HEK293T (cell line): ENCODE results near the gene PIGU.

Experiments
- CTCF ChIA-PET: fragments of 350-600 bp; formaldehyde crosslinking; extraction: SDS; loops from one replicate; lab custom pipeline; 2021; ENCODE audit warnings: antibody characterized with exemption, inconsistent platforms; lab: Yijun Ruan, JAX
- POLR2A ChIA-PET: fragments of 350-600 bp; formaldehyde crosslinking; extraction: SDS; loops from one replicate; lab custom pipeline; 2020; ENCODE audit warnings: antibody characterized with exemption, inconsistent platforms; lab: Yijun Ruan, JAX
- DNase-seq: peaks from one replicate; pipeline ENCODE4 v3.0.0; 2012; ENCODE audit warnings: mixed read lengths; ENCODE audit errors: extremely low spot score
- ARNT ChIP-seq: fragments of 450-650 bp; IDR thresholded peaks from 2 replicates; pipeline ENCODE4 v1.6.1; 2017; ENCODE audit warnings: mild to moderate bottlenecking
- BHLHE40 ChIP-seq: fragments of 450-650 bp; IDR thresholded peaks from 2 replicates; pipeline ENCODE4 v1.6.1; 2016; ENCODE audit warnings: mild to moderate bottlenecking, moderate library complexity, borderline replicate concordance
- CTBP1 ChIP-seq: fragments of 450-650 bp; IDR thresholded peaks from 2 replicates; pipeline ENCODE4 v1.6.1; 2016; ENCODE audit warnings: borderline replicate concordance
- ELF4 ChIP-seq: fragments of 450-650 bp; IDR thresholded peaks from 2 replicates; pipeline ENCODE4 v1.6.1; 2017; ENCODE audit warnings: antibody characterized with exemption
- FOXA1 ChIP-seq: fragments of 450-650 bp; IDR thresholded peaks from 2 replicates; pipeline ENCODE4 v1.6.1; 2016; ENCODE audit warnings: mild to moderate bottlenecking
- FOXK2 ChIP-seq: fragments of 450-650 bp; IDR thresholded peaks from 2 replicates; pipeline ENCODE4 v1.6.1; 2016; ENCODE audit warnings: mild to moderate bottlenecking
- FOXM1 ChIP-seq: fragments of 450-650 bp; IDR thresholded peaks from 2 replicates; pipeline ENCODE4 v1.6.1; 2017; ENCODE audit warnings: mild to moderate bottlenecking, borderline replicate concordance
- HDGF ChIP-seq: fragments of 450-650 bp; IDR thresholded peaks from 2 replicates; pipeline ENCODE4 v1.6.1; 2017; ENCODE audit warnings: antibody characterized with exemption, borderline replicate concordance
- L3MBTL2 ChIP-seq: fragments of 450-650 bp; conservative IDR thresholded peaks from 2 replicates; pipeline ENCODE4 v1.6.1; 2016; ENCODE audit warnings: mild to moderate bottlenecking
- LEF1 ChIP-seq: fragments of 450-650 bp; IDR thresholded peaks from 2 replicates; pipeline ENCODE4 v1.6.1; 2017; ENCODE audit warnings: mild to moderate bottlenecking, borderline replicate concordance
- NFRKB ChIP-seq: fragments of 450-650 bp; IDR thresholded peaks from 2 replicates; pipeline ENCODE4 v1.6.1; 2016; ENCODE audit warnings: mild to moderate bottlenecking, moderate library complexity
- PKNOX1 ChIP-seq: fragments of 450-650 bp; IDR thresholded peaks from 2 replicates; pipeline ENCODE4 v1.6.1; 2016
- SP1 ChIP-seq: fragments of 450-650 bp; IDR thresholded peaks from 2 replicates; pipeline ENCODE4 v1.6.1; 2017
- SUZ12 ChIP-seq: fragments of 450-650 bp; IDR thresholded peaks from 2 replicates; pipeline ENCODE4 v1.6.1; 2016; ENCODE audit warnings: mild to moderate bottlenecking
- TARDBP ChIP-seq: fragments of 450-650 bp; IDR thresholded peaks from 2 replicates; pipeline ENCODE4 v1.6.1; 2016
- ZNF384 ChIP-seq: fragments of 450-650 bp; IDR thresholded peaks from 2 replicates; pipeline ENCODE4 v1.6.1; 2016

PIGU gene

DNA sequence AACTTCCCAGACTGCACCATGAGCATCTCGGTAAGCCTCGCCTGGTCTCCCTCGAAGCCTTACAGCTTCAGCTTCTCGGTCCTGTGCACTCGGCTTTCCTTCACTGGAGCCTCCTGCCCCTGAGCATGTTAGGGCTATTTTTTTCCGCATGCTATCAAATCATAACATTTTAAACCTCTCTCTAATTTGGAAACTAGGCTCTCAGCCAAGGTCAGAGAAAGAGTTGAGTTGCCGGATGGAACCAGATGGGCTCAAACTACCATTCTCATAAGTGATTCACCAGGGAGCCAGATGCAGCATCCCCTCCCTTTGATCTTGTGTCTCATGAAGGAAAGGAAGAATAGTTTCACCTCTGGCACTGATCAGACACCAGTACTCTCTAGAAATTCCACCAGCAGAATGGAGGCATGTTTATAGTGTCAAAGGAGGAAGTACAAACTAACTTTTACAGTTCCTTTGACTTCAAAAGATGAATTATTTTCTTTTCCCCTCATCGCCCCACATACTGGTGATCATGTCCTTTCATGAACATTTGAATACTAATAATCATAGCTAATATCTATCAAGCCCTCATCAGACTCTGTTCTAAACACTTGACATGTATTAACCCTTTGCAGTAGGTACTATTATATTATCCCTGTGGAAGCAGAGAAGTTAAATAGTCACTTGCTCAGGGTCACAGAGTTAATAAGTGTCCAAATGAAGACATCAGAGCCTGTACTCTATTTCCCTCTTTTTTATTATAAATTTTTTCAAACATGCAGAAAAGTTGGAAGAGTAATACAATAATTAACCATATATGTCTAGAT, 71.7 kb downstream of the PIGU start:
- no peak for DNase-seq
- TF ChIP-seq FOXM1 (no peak), BHLHE40 (no peak), FOXK2 (no peak), PKNOX1 (no peak), LEF1 (no peak), ARNT (no peak), FOXA1 (no peak), ELF4 (no peak), SP1 (no peak), CTBP1 (no peak), L3MBTL2 (no peak), NFRKB (no peak), HDGF (no peak), ZNF384 (no peak), SUZ12 (no peak)
- POLR2A ChIA-PET, result no interaction called here
- CTCF ChIA-PET, result no interaction called here

GRCh38 chr20:34600892-34601653, 75.8 kb downstream of the PIGU start:
- ChIA-PET POLR2A (no interaction called here), CTCF (no interaction called here)
- DNase-seq, result no peak
- TF ChIP-seq SUZ12 (no peak), NFRKB (no peak), FOXA1 (no peak), TARDBP (no peak), ZNF384 (no peak), BHLHE40 (no peak), PKNOX1 (no peak), FOXM1 (no peak), L3MBTL2 (no peak), ARNT (no peak), CTBP1 (no peak), FOXK2 (no peak), SP1 (no peak), ELF4 (no peak), LEF1 (no peak), HDGF (no peak)

- no peak for DNase-seq
- ChIA-PET CTCF (no interaction called here), POLR2A (no interaction called here)
- TF ChIP-seq HDGF (no peak), SUZ12 (no peak), BHLHE40 (no peak), ZNF384 (no peak), L3MBTL2 (no peak), TARDBP (no peak), FOXA1 (no peak), FOXM1 (no peak), LEF1 (no peak), NFRKB (no peak), PKNOX1 (no peak)
These were observed 81.3 kb downstream of the PIGU start for GRCh38 chr20:34595377-34596184.

DNA sequence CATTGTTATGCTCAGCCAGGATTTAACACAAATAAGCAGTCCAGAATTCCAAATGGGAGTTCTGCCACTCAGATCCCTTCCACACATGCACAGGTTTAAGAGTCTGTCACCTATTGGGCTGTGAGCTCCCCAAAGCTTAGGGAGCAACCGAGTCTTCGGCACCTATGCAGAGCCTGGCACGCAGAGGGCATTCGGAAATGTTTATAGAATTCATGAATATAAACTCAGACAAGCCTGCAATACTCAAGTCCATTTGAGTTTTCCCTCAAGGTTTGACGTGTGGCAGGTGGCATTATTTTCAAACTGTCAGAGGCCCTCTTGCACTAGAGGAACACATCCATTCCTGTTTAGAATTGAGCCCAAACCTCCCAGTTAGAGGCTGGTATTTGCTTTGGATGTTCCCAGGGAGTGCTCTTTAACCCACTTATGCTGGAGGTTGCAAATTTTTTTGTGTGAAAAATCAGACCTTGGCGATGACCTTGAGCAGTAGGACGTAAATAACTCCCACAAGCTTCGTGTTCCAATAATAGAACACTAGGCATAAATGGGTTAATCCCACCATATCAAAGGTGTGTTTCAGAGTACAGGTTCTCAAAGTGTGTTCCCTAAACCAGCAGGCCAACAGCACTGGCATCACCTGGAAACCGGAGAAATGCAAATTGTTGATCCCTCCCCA, 90.3 kb downstream of the PIGU start:
- CTCF ChIA-PET, result no interaction called here
- DNase-seq, result no peak
- POLR2A ChIA-PET, result no interaction called here
- no peak for TF ChIP-seq PKNOX1
- TF ChIP-seq L3MBTL2, result no peak
- TF ChIP-seq FOXK2, result no peak
- TF ChIP-seq SP1, result no peak
- no peak for TF ChIP-seq HDGF
- no peak for TF ChIP-seq LEF1
- TF ChIP-seq NFRKB, result no peak
- no peak for TF ChIP-seq CTBP1

- POLR2A ChIA-PET, result no interaction called here
- TF ChIP-seq NFRKB, result no peak
- TF ChIP-seq SUZ12, result no peak
- TF ChIP-seq FOXK2, result no peak
- TF ChIP-seq TARDBP, result no peak
- TF ChIP-seq SP1, result no peak
- TF ChIP-seq LEF1, result no peak
- CTCF ChIA-PET, result no interaction called here
- no peak for DNase-seq
These were observed 91.9 kb downstream of the PIGU start for GRCh38 chr20:34585019-34585418.
